Measurements from ENCODE around the gene SNX9.

SNX9 gene

GRCh38 chr6:157964100-157964499 lies 141.1 kb downstream of the SNX9 start:
- H3K9me2 ChIP-seq (ENCODE audit: low read depth, low read length) = no peaks in the 10 kb centered on the region
- no peak overlapping the region for H2AFZ ChIP-seq (ENCODE audit: low read length)
- H3K4me1 ChIP-seq (ENCODE audit: insufficient read depth, low read length, severe bottlenecking) = no peaks in the 10 kb centered on the region
- TF ChIP-seq EZH2 (IDR thresholded peaks at IDR 0.05; ENCODE audit: borderline replicate concordance, low read length) (no peak), CTCF (IDR thresholded peaks at IDR 0.05; ENCODE audit: low read length) (no peak)
- H3K9ac ChIP-seq (ENCODE audit: low read length) = no peak overlapping the region
- H3K36me3 ChIP-seq (ENCODE audit: insufficient read depth, low read length) = no peaks in the 10 kb centered on the region
- no peaks in the 10 kb centered on the region for H3K79me2 ChIP-seq (ENCODE audit: insufficient read depth, low read length)
- H3K4me3 ChIP-seq (ENCODE audit: low read depth, low read length, poor library complexity, severe bottlenecking) = no peak overlapping the region
- H3K4me2 ChIP-seq (ENCODE audit: low read length) = no peak overlapping the region
- H3K9me3 ChIP-seq (ENCODE audit: low read length) = no peaks in the 10 kb centered on the region
- H4K20me1 ChIP-seq (ENCODE audit: insufficient read depth, low read length) = no peaks in the 10 kb centered on the region
- no peaks in the 10 kb centered on the region for H3F3A ChIP-seq (ENCODE audit: insufficient read depth, low read length)
- H3K27ac ChIP-seq (ENCODE audit: low read depth, low read length, poor library complexity, severe bottlenecking) = no peak overlapping the region
- H3K27me3 ChIP-seq (ENCODE audit: insufficient read depth, low read length) = peaks cover 5% of the 10 kb centered on the region; the same call in 1 of the 2 replicates

- Histone ChIP-seq H3K4me2 (ENCODE audit: low read length) (no peak overlapping the region), H4K20me1 (ENCODE audit: insufficient read depth, low read length) (no peaks in the 10 kb centered on the region), H3F3A (ENCODE audit: insufficient read depth, low read length) (no peaks in the 10 kb centered on the region), H3K9me3 (ENCODE audit: low read length) (no peaks in the 10 kb centered on the region), H3K4me3 (ENCODE audit: low read depth, low read length, poor library complexity, severe bottlenecking) (no peak overlapping the region), H3K27me3 (ENCODE audit: insufficient read depth, low read length) (peaks cover 5% of the 10 kb centered on the region; the same call in 1 of the 2 replicates), H3K4me1 (ENCODE audit: insufficient read depth, low read length, severe bottlenecking) (no peaks in the 10 kb centered on the region), H2AFZ (ENCODE audit: low read length) (no peak overlapping the region), H3K79me2 (ENCODE audit: insufficient read depth, low read length) (no peaks in the 10 kb centered on the region), H3K9ac (ENCODE audit: low read length) (no peak overlapping the region), H3K27ac (ENCODE audit: low read depth, low read length, poor library complexity, severe bottlenecking) (no peak overlapping the region), H3K9me2 (ENCODE audit: low read depth, low read length) (no peaks in the 10 kb centered on the region), H3K36me3 (ENCODE audit: insufficient read depth, low read length) (no peaks in the 10 kb centered on the region)
- TF ChIP-seq EZH2 (IDR thresholded peaks at IDR 0.05; ENCODE audit: borderline replicate concordance, low read length) = no peak
- TF ChIP-seq CTCF (IDR thresholded peaks at IDR 0.05; ENCODE audit: low read length) = no peak
Measured at GRCh38 chr6:157965387-157965786, 142.3 kb downstream of the SNX9 start.

- Histone ChIP-seq H3K4me1 (ENCODE audit: insufficient read depth, low read length, severe bottlenecking) (no peaks in the 10 kb centered on the region), H3F3A (ENCODE audit: insufficient read depth, low read length) (no peaks in the 10 kb centered on the region), H2AFZ (ENCODE audit: low read length) (no peak overlapping the region)
Measured at GRCh38 chr6:157966589-157966977, 143.5 kb downstream of the SNX9 start.

More at GRCh38 chr6:157966589-157966977, 143.5 kb downstream of the SNX9 start:
- no peaks in the 10 kb centered on the region for H3K79me2 ChIP-seq (ENCODE audit: insufficient read depth, low read length)
- H3K4me2 ChIP-seq (ENCODE audit: low read length) = no peak overlapping the region
- no peaks in the 10 kb centered on the region for H4K20me1 ChIP-seq (ENCODE audit: insufficient read depth, low read length)
- TF ChIP-seq CTCF (IDR thresholded peaks at IDR 0.05; ENCODE audit: low read length) = no peak
- no peak overlapping the region for H3K4me3 ChIP-seq (ENCODE audit: low read depth, low read length, poor library complexity, severe bottlenecking)
- no peak overlapping the region for H3K27ac ChIP-seq (ENCODE audit: low read depth, low read length, poor library complexity, severe bottlenecking)
- no peaks in the 10 kb centered on the region for H3K9me3 ChIP-seq (ENCODE audit: low read length)
- no peak overlapping the region for H3K9ac ChIP-seq (ENCODE audit: low read length)
- H3K36me3 ChIP-seq (ENCODE audit: insufficient read depth, low read length) = no peaks in the 10 kb centered on the region
- H3K27me3 ChIP-seq (ENCODE audit: insufficient read depth, low read length) = peaks cover 5% of the 10 kb centered on the region; the same call in 1 of the 2 replicates
- H3K9me2 ChIP-seq (ENCODE audit: low read depth, low read length) = no peaks in the 10 kb centered on the region
